Uterus (tissue), 2 donors: ENCODE results near the gene EFNA4.

Experiments used
- CTCF ChIP-seq, 4 experiments: fragments of 200-600 bp in 2 of 4; fragments of 450-650 bp in 2 of 4; sonication (generic) in 2 of 4; IDR thresholded peaks; one replicate each; pipeline ENCODE4 v1.5.1; 2016 to 2019; ENCODE audit warnings: antibody characterized with exemption in 4 of 4, mild to moderate bottlenecking in 2 of 4, moderate library complexity in 1 of 4
- POLR2A ChIP-seq, 2 donors: fragments of 450-650 bp; IDR thresholded peaks; one replicate each; pipeline ENCODE4 v1.6.1; 2016; ENCODE audit warnings: antibody characterized with exemption in 2 of 2, mild to moderate bottlenecking in 1 of 2, moderate library complexity in 1 of 2

GRCh38 chr1:155071701-155072100, 8.2 kb downstream of the EFNA4 start:
- TF ChIP-seq CTCF (IDR thresholded peaks at IDR 0.05) = no peak
- TF ChIP-seq POLR2A (IDR thresholded peaks at IDR 0.05) = no peak
